NCI-H2227 treated with DMSO at 0.1 percent for 48 hours (cell line): ENCODE results near the gene DNMT3B.
"Not testable (repeated sequence)": the region's sequence is repeated elsewhere in the genome, so short reads cannot be mapped to it uniquely, and the experiment has no call there.

ENCODE experiments used
- DNase-seq: peaks from one replicate; lab custom pipeline; 2025; lab: John Stamatoyannopoulos, UW

The DNMT3B gene

GRCh38 chr20:32761831-32762753 is at the start of gene DNMT3B:
Gene DNMT3B (plus strand): TSS chr20:32762385. CDS start chr20:32780324, 17,939 bp downstream.
- peak; percentile 42 for DNase-seq

DNA sequence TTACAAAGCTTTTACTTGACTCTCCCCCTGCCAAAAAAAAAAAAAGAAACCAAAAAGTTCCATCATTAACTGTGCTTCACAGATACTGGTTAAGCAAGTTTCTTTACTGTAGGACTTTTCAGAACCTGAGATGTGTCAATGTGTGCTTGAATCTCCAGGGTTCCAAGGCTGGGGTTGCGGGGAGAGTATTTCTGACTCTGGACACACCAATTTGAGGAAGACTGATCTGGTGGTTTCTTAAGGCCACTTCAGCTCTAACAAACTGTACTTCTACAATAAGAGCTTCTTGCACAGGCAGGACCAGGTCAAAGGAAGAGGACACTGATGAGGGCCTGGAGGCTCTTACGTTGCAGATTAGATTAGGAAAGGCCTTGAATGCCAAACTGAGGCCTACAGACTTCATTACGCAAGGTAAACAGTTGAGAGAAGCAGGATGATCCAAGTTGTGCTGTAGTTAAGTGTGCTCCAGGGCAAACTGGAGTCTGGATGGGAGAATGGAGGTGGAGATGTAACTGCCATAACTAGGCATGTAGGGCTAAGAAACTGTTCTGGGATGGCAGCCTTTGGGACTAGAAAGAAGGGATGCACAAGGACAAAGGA is 43.3 kb upstream of the DNMT3B start:
- no peak for DNase-seq

- DNase-seq: no peak
Measured at GRCh38 chr20:32727683-32728082, 34.5 kb upstream of the DNMT3B start.

DNA sequence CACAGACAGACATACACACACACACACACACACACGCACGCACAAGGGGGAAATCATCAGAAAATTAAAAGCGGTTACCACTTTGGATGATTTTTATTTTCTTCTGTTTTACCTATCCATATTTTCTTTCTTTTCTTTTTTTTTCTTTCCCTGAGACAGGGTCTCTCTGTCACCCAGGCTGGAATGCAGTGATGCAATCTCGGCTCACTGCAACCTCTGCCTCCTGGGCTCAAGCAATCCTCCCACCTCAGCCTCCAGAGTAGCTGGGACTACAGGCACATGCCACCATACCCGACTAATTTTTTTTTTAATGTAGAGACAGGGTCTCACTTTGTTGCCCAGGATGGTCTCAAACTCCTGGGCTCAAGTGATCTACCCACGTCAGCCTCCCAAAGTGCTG is 33.8 kb upstream of the DNMT3B start:
- not testable (repeated sequence) for DNase-seq

DNA sequence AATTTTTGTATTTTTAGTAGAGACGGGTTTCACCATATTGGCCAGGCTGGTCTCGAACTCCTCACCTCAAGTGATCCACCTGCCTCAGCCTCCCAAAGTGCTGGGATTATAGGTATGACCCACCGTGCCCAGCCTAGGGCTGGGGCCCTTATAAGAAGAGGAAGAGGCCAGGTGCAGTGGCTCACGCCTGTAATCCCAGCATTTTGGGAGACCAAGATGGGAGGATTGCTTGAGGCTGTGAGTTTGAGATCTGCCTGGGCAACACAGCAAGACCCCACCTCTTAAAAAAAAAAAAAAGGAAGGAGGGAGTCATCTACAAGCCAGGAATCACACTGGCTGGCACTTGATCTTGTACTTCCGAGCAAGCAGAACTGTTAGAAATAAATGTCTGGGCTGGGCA is 32.9 kb upstream of the DNMT3B start:
- not testable (repeated sequence) for DNase-seq

- no peak for DNase-seq
Measured at GRCh38 chr20:32731882-32732266, 30.3 kb upstream of the DNMT3B start.

DNA sequence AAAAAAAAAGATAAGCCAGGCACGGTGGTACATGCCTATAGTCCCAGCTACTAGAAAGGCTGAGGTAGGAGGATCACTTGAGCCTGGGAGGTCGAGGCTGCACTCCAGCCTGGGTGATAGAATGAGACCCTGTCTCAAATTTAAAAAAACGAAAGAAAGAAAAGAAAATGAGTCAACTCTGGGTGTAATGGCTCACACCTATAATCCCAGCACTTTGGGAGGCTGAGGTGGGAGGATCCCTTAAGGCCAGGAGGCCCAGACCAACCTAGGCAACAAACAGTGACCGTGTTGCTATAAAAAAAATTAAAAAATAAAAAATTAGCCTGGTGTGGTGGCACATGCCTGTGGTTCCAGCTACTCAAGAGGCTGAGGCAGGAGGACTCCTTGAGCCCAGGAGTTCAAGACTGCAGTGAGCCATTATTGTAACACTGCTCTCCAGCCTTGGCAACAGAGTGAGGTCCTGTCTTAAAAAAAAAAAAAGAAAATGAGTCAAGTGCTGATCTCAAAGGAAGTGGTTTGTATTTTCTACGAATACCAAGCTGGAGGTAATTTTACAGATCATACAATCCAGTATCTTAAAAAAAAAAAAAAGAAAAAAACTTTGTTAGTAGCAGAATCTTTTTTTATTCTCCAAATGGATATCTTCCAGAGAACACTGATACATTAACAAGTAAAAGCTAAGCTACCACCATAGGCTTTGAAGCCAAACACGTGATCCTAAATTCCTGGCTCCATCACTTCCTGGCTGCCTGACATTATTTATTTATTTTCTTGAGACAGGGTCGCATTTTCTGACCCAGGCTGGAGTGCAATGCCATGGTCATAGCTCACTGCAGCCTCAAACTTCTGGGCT is 24.6 kb upstream of the DNMT3B start:
- DNase-seq: no peak

DNA sequence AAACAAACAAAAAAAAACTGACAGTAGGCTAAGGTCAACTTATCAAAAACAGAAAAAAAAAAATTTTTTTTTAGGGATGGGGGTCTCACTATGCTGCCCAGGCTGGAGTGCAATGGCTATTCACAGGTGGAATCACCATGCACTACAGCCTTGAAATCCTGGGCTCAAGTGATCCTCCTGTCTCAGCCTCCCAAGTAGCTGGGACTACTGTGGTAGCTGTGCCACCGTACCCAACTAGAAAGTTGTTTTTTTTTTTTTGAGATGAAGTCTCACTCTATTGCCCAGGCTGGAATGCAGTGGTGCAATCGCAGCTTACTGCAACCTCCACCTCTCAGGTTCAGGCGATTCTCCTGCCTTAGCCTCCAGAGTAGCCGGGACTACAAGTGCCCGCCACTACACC is 21.0 kb upstream of the DNMT3B start:
- DNase-seq: no peak

- DNase-seq: no peak
Measured at GRCh38 chr20:32742322-32743236, 19.6 kb upstream of the DNMT3B start.

DNA sequence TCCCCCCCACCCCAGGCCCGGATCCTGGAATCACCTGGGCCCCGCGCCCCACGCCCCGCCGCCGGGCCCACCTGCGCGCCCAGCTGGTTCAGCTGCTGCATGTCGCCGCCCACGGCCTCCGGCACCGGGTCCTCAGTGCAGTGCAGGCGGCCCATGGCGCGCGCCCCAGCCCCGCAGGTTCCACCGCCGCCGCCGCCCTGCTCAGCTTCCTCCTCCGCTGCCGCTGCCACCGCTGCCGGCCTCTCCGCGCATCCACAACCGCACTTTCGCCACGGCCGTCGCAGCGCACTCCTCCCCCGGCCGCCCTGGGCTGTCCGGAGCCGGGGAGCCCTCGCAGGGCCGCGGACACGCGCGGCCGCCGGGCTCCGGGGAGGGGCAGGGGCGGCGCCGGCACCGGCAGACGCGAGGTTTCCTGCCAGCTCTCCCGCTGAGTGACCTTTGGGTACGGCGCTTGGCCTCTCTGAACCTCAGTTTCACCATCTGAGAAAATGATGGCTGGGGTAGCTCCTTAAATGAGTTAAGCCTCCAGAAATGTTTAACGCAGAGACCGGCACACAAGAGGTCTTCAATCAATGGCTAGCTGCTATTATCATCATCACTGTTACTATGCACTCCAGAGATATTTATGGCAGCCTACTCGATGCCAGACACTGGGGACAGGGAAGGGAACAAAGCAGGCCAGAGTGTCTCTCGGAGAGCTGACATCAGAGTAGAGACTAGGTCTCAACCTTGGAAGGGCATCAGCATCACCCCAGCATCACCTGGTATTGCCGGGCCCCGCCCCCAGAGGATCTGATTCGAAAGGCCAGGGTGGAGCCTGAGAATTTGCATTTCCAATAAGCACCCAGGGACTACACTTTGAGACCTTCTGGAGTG is 18.7 kb upstream of the DNMT3B start, which contains the start of gene COMMD7:
Gene COMMD7 (minus strand): TSS at position 231 of the 876 bp plus-strand sequence. CDS start 76 bp downstream, at position 155.
- no peak for DNase-seq

DNA sequence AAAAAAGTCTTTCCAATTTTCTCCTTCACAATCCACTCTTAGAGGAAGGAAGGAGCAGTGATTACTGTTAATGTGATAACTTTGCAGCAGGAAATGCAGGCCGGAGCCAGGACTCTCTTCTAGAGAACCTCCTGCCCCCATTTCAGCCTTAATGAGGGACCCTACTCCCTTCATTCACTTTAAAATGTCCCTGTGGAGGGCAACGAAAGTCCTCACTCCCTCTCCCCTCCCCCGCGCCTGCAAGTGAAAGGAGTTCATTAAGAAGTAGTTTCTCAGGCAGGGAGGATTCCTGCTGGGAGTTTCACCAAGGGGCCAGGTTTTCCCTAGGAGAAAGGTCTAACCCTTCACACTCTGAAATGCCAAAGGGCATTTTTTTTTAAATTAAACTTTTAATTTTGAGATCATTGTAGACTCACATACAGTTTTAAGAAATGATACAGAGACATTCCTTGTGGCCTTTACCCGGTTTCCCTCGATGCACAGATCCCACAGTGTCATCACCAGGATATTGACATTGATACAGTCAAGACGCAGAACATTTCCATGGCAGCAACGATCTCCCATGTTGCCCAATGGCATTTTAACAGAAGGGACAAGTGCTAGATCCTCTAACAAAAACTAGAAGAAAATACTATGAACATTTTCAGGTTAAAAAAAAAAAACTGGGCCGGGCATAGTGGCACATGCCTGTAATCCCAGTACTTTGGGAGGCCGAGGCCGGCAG is 12.1 kb upstream of the DNMT3B start:
- no peak for DNase-seq

DNA sequence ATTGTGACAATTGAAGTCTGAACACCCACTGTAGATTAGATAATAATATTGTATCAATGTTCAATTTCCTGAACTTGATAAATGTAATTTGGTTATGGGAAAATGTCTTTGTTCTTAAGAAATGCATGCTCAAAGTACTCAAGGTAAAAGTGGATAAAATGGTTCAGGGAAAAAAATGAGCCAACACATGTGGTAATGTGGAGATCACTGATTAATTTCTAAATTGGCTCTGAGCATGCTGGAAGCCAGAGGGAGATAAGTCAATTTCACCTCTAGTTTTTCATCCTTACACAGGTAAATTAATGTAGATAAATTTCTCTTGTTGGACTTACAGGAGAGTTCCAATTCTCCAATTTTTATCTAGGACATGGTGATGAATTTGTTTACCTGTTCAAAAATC is 10.9 kb upstream of the DNMT3B start:
- no peak for DNase-seq

- DNase-seq: no peak
Measured at GRCh38 chr20:32751702-32752457, 10.3 kb upstream of the DNMT3B start.

- no peak for DNase-seq
Measured at GRCh38 chr20:32752458-32753250, 9.5 kb upstream of the DNMT3B start.

GRCh38 chr20:32753731-32754130 is 8.5 kb upstream of the DNMT3B start:
- DNase-seq: no peak

DNA sequence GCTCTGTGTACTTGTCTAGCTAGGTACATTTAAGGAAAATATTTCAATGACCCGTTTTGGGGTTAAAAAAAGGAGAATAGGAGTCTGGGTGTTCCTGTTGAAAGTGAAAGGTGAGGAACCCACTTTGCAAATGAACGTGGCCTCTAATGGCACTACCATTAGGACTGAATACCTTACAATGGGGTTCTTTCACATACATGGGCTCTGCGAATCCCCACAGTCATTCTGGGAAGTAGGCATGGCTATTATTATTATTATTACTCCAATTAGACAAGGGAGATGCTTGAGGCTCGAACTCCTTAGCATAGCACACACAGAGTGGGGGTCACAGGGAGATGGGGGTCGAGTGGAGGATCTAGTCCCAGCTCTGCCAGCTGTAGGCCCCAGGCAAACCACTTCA is 6.0 kb upstream of the DNMT3B start:
- no peak for DNase-seq

- DNase-seq: no peak
Measured at GRCh38 chr20:32761417-32761830, 761 bp upstream of the DNMT3B start.

DNA sequence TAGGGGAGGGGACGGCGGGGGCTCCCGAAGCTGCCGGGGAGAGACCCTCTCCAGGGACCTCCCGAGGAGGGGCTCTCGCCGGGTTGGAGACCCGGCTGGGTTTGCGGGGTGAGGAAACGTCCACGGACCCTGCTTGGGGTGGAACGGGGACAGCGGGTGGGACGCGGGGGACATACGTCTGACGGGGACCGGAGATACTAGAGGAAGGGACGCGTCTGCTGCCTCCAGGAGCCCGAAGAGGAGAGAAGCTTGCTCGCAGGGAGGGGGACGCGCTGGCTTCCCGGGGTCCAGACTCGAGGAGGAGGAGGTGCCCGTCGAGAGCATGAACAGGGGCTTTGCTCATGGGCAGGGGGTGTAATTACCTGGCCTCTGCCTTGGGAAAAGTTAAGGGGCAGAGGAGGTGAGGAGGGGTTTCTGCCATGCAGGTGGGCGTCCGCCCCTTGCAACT is 593 bp downstream of the DNMT3B start:
- no peak for DNase-seq
